ENCODE data around the gene UBE2G1.

GRCh38 chr17:4329838-4330237 lies 36.6 kb downstream of the UBE2G1 start:
- TF ChIP-seq CTCF (IDR thresholded peaks at IDR 0.05) (no peak), EZH2phosphoT487 (IDR thresholded peaks at IDR 0.05) (no peak), EZH2 (IDR thresholded peaks at IDR 0.05) (no peak)

Data from neural progenitor cell (in vitro differentiated cells).